ENCODE data around the gene P2RY12.
"Not testable (repeated sequence)": the region's sequence is repeated elsewhere in the genome, so short reads cannot be mapped to it uniquely, and the experiment has no call there.

P2RY12 gene

DNA sequence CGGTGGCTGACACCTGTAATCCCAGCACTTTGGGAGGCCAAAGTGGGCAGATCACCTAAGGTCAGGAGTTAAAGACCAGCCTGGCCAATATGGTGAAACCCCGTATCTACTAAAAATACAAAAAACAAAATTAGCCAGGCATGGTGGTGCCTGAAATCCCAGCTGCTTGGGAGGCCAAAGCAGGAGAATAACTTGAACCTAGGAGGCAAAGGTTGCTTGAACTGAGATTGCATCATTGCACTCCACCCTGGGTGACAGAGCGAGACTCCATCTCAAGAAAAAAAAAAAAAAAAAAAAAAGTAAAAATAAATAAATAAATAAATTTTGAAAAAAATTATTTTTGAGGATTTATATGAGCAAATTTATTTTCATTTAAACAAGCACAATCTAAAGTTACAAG, 7.6 kb upstream of the P2RY12 start:
- not testable (repeated sequence) for DNase-seq

DNA sequence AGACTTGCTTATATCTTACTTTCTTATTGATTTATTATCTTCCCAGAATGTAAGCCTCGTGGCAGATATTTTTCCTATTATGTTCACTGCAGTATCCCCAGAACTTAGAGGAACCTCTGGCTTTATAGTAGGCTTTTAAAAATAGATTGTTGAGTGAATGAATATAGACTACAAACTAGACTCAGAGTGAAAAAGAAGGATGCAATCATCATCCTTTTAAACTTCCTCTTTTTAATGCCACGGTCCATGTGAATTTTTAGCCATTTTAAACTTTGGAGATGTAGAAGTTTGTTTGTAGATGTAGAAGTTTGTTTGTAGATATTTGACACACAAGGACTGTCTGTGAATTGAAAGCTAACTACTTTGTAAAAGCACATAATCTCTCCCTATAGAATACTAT, 7.2 kb upstream of the P2RY12 start:
- DNase-seq: no peak

DNA sequence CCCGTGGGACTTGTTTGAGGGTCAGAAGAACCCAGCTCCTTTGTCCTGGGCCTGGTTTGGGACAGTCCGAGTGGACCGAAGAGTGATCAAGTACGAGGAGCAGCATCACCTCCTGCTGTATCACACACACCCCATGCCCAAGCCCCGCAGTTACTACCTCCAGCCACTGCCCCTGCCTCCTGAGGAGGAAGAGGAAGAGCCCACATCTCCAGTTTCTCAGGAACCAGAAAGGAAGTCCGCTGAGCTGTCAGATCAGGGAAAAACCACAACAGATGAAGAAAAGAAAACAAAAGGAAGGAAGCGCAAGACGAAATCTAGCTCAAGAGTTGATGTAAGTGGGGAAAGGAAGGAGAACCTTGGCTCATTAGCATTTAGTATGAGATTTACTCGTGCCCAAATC, 3.3 kb upstream of the P2RY12 start:
- DNase-seq: no peak

GRCh38 chr3:151387432-151387831, 2.9 kb upstream of the P2RY12 start:
- DNase-seq: no peak

DNA sequence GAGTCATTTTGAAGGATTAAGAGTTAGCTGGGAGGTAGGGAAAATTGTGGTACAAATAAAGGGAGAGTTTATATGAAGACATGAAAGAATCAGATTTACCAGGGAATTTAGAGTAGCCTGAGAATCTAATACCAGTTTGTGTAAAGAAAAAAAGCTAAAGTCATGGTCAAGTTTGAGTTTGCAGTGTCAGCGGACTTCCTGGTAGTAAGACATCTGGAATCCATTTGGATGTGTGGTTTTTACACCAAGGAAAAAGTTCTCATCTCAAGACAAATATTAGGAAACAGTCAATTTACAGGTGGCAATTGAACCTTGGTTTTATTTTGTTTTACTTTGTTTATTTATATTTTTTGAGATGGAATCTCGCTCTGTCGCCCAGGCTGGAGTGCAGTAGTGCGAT, 1.5 kb upstream of the P2RY12 start:
- DNase-seq: no peak

GRCh38 chr3:151383956-151384355, 597 bp downstream of the P2RY12 start:
- DNase-seq: no peak

GRCh38 chr3:151383111-151383510, 1.4 kb downstream of the P2RY12 start:
- DNase-seq: no peak

GRCh38 chr3:151382671-151383070, 1.9 kb downstream of the P2RY12 start:
- no peak for DNase-seq

DNA sequence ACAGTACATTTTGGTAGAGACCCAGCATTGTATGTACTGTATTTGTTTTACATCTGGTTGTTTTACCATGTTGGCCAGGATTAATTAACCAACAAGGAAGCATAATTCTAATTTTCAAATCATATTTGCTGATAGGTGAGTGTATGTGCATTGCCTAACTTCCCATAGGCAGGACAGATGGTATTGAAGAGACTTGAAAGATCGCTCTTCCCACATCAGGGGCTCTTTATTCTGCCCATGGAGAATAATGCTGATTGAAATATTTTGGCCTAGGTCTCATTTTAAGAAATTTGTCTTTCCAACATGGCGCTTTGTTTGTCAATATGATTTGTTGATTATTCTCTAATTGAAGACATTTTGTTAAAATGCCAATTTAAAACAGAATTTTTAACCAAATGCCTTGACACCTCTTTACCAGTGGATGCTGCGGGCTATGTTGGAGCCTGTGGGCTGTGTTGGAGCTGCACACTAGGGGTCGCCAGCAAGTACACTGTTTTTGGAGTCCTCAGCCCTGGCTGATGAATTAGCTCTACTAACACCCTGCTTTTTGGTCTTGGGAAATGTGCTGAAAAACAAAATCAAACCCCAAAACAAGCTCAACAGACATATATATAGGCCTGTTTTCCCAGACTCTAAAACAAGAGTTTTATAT, 5.3 kb downstream of the P2RY12 start:
- DNase-seq: no peak

DNA sequence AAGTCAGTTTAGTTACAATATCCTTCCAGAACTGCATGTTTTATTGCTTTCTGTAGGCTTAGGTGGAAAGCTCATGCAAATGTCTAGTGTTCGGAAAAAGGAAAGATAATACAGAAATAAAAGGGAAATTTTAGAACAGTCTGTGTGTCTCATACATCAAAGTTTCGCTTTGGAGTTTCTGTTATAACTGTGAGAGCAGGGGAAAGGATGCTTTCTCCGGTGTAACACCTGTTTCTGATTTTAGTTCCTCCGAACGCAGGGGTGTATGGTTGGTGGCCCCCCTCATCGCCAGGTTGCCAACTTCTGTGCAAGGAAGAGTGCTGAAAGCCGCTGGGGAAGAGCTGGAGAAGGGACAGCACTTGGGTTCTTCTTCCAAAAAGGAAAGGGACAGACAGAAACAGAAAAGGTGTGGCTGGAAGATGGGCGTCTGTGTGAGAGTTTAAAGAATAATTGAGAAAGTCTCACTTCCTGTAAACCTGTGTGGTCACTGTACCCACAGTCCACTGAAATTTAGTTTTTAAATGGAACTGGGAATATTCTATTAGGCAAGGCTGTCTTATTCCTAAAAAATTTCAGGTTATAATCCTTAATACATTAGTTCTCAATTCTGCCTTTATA, 6.7 kb downstream of the P2RY12 start:
- DNase-seq: no peak

DNA sequence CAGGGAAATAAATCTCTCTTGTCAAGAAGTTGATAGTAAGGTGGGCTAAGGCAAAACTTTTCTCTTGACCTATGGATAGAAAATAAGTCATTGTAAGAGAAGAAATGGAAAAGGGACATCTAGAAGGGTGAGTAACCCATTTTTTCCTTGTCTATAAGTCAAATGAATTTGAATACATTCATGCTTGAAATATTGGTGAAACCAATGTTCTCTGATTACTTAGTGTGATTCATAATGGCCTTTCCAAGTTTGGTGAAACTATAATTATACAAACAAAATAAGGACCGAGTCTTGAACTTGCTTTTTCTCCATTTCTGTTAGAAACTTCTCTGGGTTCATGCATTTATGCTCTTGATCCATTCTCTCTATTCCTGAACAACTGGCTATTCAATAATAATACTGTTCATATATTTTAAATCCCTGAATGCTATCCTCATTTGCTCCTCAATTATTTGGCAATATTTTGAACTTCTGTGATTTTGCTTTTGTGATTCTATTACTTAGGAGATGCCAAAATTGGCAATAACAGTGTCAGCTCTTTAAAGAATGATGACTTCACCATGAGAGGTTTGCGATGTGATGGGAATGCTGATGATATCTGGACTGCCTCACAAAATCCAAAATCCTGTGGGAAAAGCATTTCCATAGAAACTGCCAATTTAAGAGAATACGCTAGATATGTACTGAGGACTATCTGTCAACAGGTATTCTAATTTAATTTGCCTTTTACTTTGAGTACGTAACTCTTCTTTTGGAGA, 12.3 kb downstream of the P2RY12 start:
- DNase-seq: no peak

- DNase-seq: no peak
Measured at GRCh38 chr3:151371526-151371925, 13.0 kb downstream of the P2RY12 start.

DNA sequence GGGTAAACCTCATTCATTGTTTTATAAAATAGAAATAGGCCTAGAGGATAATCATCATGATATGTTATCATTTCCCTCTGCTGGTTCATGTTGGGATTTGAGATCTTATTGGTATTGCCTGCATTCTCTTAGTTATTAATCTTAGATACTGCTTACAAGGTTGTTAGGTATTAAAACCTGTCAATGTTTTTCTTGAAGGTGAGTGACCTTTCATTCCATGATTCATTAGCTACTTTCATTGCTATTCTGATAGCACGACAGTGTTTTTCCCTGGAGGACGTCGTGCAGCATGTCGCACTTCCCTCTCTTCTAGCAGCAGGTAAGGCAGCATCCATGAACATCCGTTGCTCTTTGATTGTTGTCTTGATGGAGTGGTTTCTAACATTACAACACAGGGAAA, 17.1 kb downstream of the P2RY12 start:
- DNase-seq: no peak

DNA sequence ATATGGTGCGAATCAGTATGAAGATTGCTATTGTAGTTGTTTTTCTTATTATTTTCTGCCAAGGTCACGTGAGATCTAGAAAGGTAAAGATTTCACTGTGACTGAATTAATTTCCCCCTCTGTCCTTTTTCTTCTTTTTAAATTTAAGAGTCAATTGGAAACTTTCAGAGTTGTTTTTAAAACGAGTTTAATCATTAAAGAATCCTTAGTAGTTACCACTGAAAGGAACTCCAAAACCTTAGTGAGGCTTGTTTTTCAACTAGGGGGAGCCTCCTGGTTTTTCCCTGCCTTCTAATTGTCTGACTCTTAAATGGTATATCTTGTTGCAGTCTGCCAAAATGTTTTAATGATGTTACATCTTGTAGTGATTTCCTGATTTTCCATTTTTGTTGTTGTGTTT, 17.6 kb downstream of the P2RY12 start:
- no peak for DNase-seq

DNA sequence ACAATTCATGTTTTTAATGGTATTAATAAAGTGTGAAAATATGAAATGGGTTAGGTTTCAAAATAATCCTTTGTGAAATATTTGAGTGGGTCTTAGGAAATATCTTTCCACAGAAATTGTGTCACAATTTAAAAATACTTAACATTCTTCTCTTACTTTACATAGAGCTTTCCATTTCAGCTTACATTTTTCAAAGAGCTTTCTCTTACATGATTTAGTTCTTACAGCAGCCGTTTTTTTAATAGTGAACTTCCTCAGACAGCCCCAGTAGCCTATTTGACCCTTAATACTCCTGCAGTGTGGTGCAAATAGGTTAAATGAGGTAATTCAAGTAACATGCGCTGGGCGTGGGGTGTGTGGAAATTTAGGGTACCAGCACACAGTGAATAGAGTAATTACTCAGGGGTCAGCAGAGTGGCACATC, 21.8 kb downstream of the P2RY12 start:
- DNase-seq: no peak

GRCh38 chr3:151357463-151357850, 27.1 kb downstream of the P2RY12 start:
- DNase-seq: no peak

GRCh38 chr3:151356794-151357462, 27.6 kb downstream of the P2RY12 start:
- no peak for DNase-seq

GRCh38 chr3:151351648-151352047, 32.9 kb downstream of the P2RY12 start:
- no peak for DNase-seq

DNA sequence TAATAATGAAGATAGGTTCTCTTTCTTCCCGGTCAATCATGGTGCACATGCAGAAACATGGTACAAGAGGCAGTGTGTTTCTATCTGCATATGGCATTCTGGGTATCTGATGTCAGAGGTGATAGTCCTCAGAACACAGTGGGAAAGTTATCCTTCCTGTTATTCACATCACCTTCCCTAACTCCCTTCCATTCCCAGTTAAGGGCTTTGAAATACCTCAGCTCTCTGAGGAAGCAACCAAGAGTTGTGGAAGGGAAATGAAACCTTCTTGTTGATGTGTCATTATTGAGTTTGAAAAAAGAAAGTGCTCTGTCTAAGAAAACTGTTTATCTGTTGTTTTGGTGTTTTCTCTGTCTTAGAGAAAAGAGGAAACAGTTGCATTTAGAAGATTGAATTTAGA, 33.3 kb downstream of the P2RY12 start:
- DNase-seq: no peak

DNA sequence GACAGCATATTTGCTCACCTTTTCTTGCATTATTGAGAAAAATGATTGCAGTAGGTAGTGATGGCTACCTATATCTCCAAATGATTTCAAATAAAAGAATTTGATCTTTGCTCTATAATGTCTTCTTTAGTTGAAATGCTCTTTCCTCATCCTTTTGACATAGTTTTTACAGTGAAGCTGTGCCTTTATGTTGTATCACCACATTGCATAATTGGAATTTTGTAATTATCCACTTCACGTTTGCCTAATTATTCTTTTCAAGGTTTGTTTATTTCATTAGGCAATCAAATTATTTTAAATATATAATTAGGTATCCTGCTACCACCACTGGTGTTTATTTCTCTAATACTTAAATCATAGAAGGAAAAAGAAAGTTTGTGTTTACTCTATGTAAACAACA, 33.9 kb downstream of the P2RY12 start:
- DNase-seq: no peak

DNA sequence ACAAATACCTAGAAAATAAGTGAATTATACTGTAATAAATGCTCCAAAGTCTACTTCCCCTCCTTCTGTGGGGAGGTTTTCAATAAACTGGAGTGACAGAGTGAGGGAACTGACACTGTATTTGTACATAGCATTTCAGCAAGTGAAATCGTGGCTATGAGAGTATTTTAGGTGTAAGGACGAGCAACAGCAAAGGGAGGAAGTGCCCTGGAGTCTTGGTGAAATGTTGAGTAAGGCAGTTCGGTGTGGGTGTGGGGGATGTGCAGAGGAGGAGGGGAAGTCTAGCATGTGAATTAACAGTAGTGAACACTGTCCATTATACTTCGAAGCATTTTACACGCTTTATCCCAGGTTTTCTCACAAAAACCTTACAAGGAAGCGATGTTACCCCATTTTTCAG, 37.1 kb downstream of the P2RY12 start:
- no peak for DNase-seq

- DNase-seq: no peak
Measured at GRCh38 chr3:151346292-151346691, 38.3 kb downstream of the P2RY12 start.

GRCh38 chr3:151345859-151346258, 38.7 kb downstream of the P2RY12 start:
- DNase-seq: no peak

- DNase-seq: no peak
Measured at GRCh38 chr3:151331696-151332095, 52.9 kb downstream of the P2RY12 start.

All from SHP77 treated with DMSO at 0.1 percent for 48 hours (cell line).